Measurements from ENCODE around the gene ARID1B. TPM values are rescaled to one million over a fixed set of nuclear protein-coding genes. Genes with fewer than 3 reads are reported as not detected.
A peak's percentile ranks its signal among the peaks of the same experiment; 100 is the strongest.

The ARID1B gene
- total RNA-seq, 1 donor from 2014 or later = 78.1 TPM

- no peaks in the 10 kb centered on the region for H3K9me3 Mint-ChIP-seq (ENCODE audit: unreplicated experiment)
- H3K4me1 Mint-ChIP-seq (ENCODE audit: unreplicated experiment) = peaks cover 56% of the 10 kb centered on the region
- no peaks in the 10 kb centered on the region for H3K27me3 Mint-ChIP-seq (ENCODE audit: unreplicated experiment)
- peak overlapping the region; percentile 97 for H3K27ac Mint-ChIP-seq (ENCODE audit: unreplicated experiment)
- no peak overlapping the region for H3K4me3 Mint-ChIP-seq (ENCODE audit: unreplicated experiment)
- no peaks in the 10 kb centered on the region for H3K36me3 Mint-ChIP-seq (ENCODE audit: unreplicated experiment)
- no peak for DNase-seq (ENCODE audit: extremely low spot score, unreplicated experiment)
- no peak for TF ChIP-seq CTCF (IDR thresholded peaks at IDR 0.05)
Measured at GRCh38 chr6:156954816-156955215, 177.6 kb downstream of the ARID1B start.

DNA sequence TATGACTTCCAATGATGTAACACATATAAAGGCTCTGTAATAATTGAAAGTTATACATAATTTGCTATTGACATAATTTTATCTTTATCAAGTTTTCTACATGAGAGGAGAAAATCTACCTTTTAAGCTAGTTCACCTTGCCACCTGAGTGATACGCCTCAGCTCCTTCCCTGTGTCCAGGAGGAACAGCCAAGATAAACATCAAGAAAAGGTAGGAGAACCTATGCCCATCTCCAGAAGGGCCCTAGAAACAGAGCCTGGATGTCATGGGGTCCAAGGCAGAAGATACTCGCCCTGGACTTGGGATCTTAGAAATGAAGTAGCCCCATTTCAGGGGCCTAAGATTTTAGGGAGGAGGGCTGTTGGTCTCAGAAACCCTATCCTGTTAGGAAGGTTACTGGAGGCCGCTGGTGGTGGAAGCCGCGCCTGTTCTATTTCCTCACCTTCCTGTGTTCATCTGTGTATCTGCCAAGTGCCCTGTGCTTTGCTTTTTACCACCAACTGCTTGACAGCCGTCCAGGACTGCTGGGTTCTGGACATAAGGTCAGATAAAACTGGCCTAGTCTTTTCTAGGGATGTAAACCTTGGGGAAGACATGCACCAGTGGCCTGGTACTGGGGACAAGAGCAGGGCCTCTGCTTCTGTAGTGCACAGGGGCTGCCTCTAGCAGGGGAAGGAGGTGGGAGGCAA, 178.5 kb downstream of the ARID1B start:
- no peak for DNase-seq (ENCODE audit: extremely low spot score, unreplicated experiment)
- TF ChIP-seq CTCF (IDR thresholded peaks at IDR 0.05) = no peak
- Mint-ChIP-seq H3K4me3 (ENCODE audit: unreplicated experiment) (no peak overlapping the region), H3K9me3 (ENCODE audit: unreplicated experiment) (no peaks in the 10 kb centered on the region), H3K27me3 (ENCODE audit: unreplicated experiment) (no peaks in the 10 kb centered on the region), H3K36me3 (ENCODE audit: unreplicated experiment) (no peaks in the 10 kb centered on the region), H3K27ac (ENCODE audit: unreplicated experiment) (no peak overlapping the region), H3K4me1 (ENCODE audit: unreplicated experiment) (peaks cover 53% of the 10 kb centered on the region)

DNA sequence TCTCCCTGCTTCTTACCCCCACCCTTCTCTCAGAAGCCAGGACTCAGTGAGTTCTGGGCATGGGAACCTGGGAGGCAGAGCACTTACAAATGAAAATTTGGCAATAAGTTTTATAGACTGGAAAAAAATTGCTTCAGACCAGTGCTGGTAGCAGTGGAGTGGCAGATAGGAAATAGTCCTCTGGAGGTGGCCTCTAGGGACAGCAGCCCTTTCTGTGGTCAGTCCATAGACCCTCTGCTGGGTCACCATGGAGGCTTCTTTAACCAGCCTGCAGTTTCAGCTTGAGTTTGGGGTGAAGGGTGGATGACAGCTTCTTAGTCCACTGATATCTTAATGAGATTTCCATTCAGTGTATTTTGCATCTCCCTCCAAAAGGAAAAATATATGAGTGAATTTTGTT, 179.1 kb downstream of the ARID1B start:
- Mint-ChIP-seq H3K9me3 (ENCODE audit: unreplicated experiment) (no peaks in the 10 kb centered on the region), H3K27ac (ENCODE audit: unreplicated experiment) (no peak overlapping the region), H3K4me1 (ENCODE audit: unreplicated experiment) (peaks cover 50% of the 10 kb centered on the region), H3K36me3 (ENCODE audit: unreplicated experiment) (no peaks in the 10 kb centered on the region), H3K4me3 (ENCODE audit: unreplicated experiment) (no peak overlapping the region), H3K27me3 (ENCODE audit: unreplicated experiment) (no peaks in the 10 kb centered on the region)
- DNase-seq (ENCODE audit: extremely low spot score, unreplicated experiment) = no peak
- no peak for TF ChIP-seq CTCF (IDR thresholded peaks at IDR 0.05)

DNA sequence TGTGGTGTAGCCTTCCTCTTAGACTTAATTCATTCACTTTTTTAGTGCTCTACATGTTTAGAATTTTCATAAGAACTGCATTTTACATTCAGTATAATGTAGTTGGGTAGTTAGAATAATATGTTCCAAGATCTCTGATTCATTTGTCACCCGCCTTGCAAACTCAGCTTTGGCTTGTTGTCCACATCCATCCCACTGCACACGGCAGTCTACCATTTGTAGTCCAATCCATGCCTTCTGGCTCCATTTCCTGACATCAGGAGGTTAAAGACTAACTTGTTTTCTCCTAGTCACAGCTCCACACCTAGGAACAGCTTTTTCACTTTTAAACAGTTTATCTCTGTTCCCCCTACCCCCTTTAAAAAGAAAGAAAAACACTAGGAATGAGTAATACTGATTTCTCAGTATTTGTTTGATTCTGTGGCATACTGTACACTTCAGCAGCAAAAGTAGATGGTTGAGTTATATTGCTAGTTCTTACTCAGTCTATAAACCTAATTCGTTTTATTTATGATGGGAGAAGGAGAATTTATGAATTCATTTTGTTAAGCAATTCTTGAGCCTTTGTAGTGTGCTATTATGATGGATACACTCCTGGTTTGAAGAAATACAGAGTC, 180.9 kb downstream of the ARID1B start:
- Mint-ChIP-seq H3K27me3 (ENCODE audit: unreplicated experiment) (no peaks in the 10 kb centered on the region), H3K4me1 (ENCODE audit: unreplicated experiment) (peaks cover 40% of the 10 kb centered on the region), H3K27ac (ENCODE audit: unreplicated experiment) (peak overlapping the region; percentile 36), H3K36me3 (ENCODE audit: unreplicated experiment) (no peaks in the 10 kb centered on the region), H3K9me3 (ENCODE audit: unreplicated experiment) (no peaks in the 10 kb centered on the region), H3K4me3 (ENCODE audit: unreplicated experiment) (no peak overlapping the region)
- TF ChIP-seq CTCF (IDR thresholded peaks at IDR 0.05) = no peak
- DNase-seq (ENCODE audit: extremely low spot score, unreplicated experiment) = no peak

- Mint-ChIP-seq H3K4me3 (ENCODE audit: unreplicated experiment) (no peak overlapping the region), H3K27me3 (ENCODE audit: unreplicated experiment) (no peaks in the 10 kb centered on the region), H3K36me3 (ENCODE audit: unreplicated experiment) (no peaks in the 10 kb centered on the region), H3K27ac (ENCODE audit: unreplicated experiment) (no peak overlapping the region), H3K9me3 (ENCODE audit: unreplicated experiment) (no peaks in the 10 kb centered on the region), H3K4me1 (ENCODE audit: unreplicated experiment) (peaks cover 34% of the 10 kb centered on the region)
- DNase-seq (ENCODE audit: extremely low spot score, unreplicated experiment) = no peak
- no peak for TF ChIP-seq CTCF (IDR thresholded peaks at IDR 0.05)
Measured at GRCh38 chr6:156960525-156960924, 183.3 kb downstream of the ARID1B start.

All from osteocyte (in vitro differentiated cells).